Vagina (tissue), 2 donors: Measurements from ENCODE around the gene PHACTR4. TPM values are rescaled to one million over a fixed set of nuclear protein-coding genes. Genes with fewer than 3 reads are reported as not detected.
"Not testable (repeated sequence)": the region's sequence is repeated elsewhere in the genome, so short reads cannot be mapped to it uniquely, and the experiment has no call there.

Experiments used
- DNase-seq, 2 donors: peaks; one replicate each; pipeline ENCODE4 v3.0.0-alpha.2; 2017; ENCODE audit errors: extremely low spot score in 2 of 2
- H3K27ac ChIP-seq: fragments of 200-600 bp; sonication (generic); one replicate; pipeline ENCODE4 v1.5.1; 2019
- H3K27me3 ChIP-seq: fragments of 200-600 bp; sonication (generic); one replicate; pipeline ENCODE4 v1.5.1; 2019
- H3K36me3 ChIP-seq, 2 donors: fragments of 200-600 bp; sonication (generic); one replicate each; pipeline ENCODE4 v1.5.1; 2017 to 2019
- H3K4me1 ChIP-seq: fragments of 200-600 bp; sonication (generic); one replicate; pipeline ENCODE4 v1.5.1; 2019
- H3K4me3 ChIP-seq, 2 donors: fragments of 200-600 bp; sonication (generic); 1 replicate in 1 of 2; 2 replicates in 1 of 2; pipeline ENCODE4 v1.5.1; 2016 to 2019
- H3K9me3 ChIP-seq: fragments of 200-600 bp; sonication (generic); one replicate; pipeline ENCODE4 v1.5.1; 2019
- CTCF ChIP-seq, 3 experiments: fragments of 450-650 bp in 2 of 3; fragments of 200-600 bp in 1 of 3; sonication (generic) in 1 of 3; IDR thresholded peaks; one replicate each; pipeline ENCODE4 v1.5.1; 2017 to 2019; ENCODE audit warnings: antibody characterized with exemption in 3 of 3, mild to moderate bottlenecking in 2 of 3, moderate library complexity in 2 of 3
- POLR2A ChIP-seq, 2 donors: fragments of 450-650 bp; IDR thresholded peaks; one replicate each; pipeline ENCODE4 v1.6.1; 2017; ENCODE audit warnings: antibody characterized with exemption in 2 of 2, mild to moderate bottlenecking in 2 of 2, moderate library complexity in 2 of 2
- POLR2AphosphoS5 ChIP-seq, 2 donors: sonication (generic); formaldehyde crosslinking; IDR thresholded peaks; one replicate each; pipeline ENCODE4 v1.9.0; 2017; ENCODE audit warnings: antibody characterized with exemption in 2 of 2, mild to moderate bottlenecking in 2 of 2, low read depth in 1 of 2; ENCODE audit not compliant: insufficient read depth in 1 of 2
- intact Hi-C: fragments of 100-400 bp; cut with DNase I; formaldehyde crosslinking; loops from one replicate; pipeline ENCODE4 v1.15.1; 2023
- total RNA-seq: library from RNA; depleted of rRNA; stranded (reverse); fragments of >200 nt; gene quantifications from one replicate; pipeline ENCODE4 v1.2.3, GENCODE V29; 2016

Gene PHACTR4
- total RNA-seq, 1 donor from 2014 or later, result 28.7 TPM

- DNase-seq, result no peak
- no peak for TF ChIP-seq CTCF (IDR thresholded peaks at IDR 0.05)
- no peak for TF ChIP-seq POLR2A (IDR thresholded peaks at IDR 0.05)
- no peak for TF ChIP-seq POLR2AphosphoS5 (IDR thresholded peaks at IDR 0.05; ENCODE audit: insufficient read depth in 1 of 2, low read depth in 1 of 2)
- Histone ChIP-seq H3K4me1 (peaks cover 17% of the 10 kb centered on the region), H3K27ac (no peak overlapping the region), H3K27me3 (no peaks in the 10 kb centered on the region), H3K4me3 (no peak overlapping the region), H3K36me3 (peaks cover 0 to 8% of the 10 kb centered on the region in 2 donors), H3K9me3 (no peaks in the 10 kb centered on the region)
- intact Hi-C loops, result no loop called here
Measured at GRCh38 chr1:28458237-28459228, 89.0 kb downstream of the PHACTR4 start.

GRCh38 chr1:28466226-28466778 is 96.8 kb downstream of the PHACTR4 start:
- intact Hi-C loops, result no loop called here
- no peaks in the 10 kb centered on the region for H3K27me3 ChIP-seq
- H3K4me3 ChIP-seq, result no peak overlapping the region
- peaks cover 0 to 26% of the 10 kb centered on the region in 2 donors for H3K36me3 ChIP-seq
- H3K27ac ChIP-seq, result no peak overlapping the region
- TF ChIP-seq CTCF (IDR thresholded peaks at IDR 0.05), result no peak
- TF ChIP-seq POLR2AphosphoS5 (IDR thresholded peaks at IDR 0.05; ENCODE audit: insufficient read depth in 1 of 2, low read depth in 1 of 2), result no peak
- no peak for TF ChIP-seq POLR2A (IDR thresholded peaks at IDR 0.05)
- H3K9me3 ChIP-seq, result no peaks in the 10 kb centered on the region
- no peak for DNase-seq
- no peaks in the 10 kb centered on the region for H3K4me1 ChIP-seq

- TF ChIP-seq POLR2A (IDR thresholded peaks at IDR 0.05), result no peak
- no peak for TF ChIP-seq CTCF (IDR thresholded peaks at IDR 0.05)
- no peak for TF ChIP-seq POLR2AphosphoS5 (IDR thresholded peaks at IDR 0.05; ENCODE audit: insufficient read depth in 1 of 2, low read depth in 1 of 2)
- Histone ChIP-seq H3K9me3 (no peaks in the 10 kb centered on the region), H3K36me3 (peaks cover 0 to 37% of the 10 kb centered on the region in 2 donors), H3K27me3 (no peaks in the 10 kb centered on the region), H3K4me3 (no peak overlapping the region), H3K27ac (no peak overlapping the region), H3K4me1 (no peaks in the 10 kb centered on the region)
- intact Hi-C loops, result no loop called here
- no peak for DNase-seq
Measured at GRCh38 chr1:28470146-28470545, 100.6 kb downstream of the PHACTR4 start.

GRCh38 chr1:28479497-28479896 is 110.0 kb downstream of the PHACTR4 start:
- H3K27ac ChIP-seq, intact Hi-C loops, H3K4me3 ChIP-seq, H3K9me3 ChIP-seq, H3K4me1 ChIP-seq, DNase-seq, H3K27me3 ChIP-seq: not testable (repeated sequence)
- peaks cover 0 to 63% of the 10 kb centered on the region in 2 donors for H3K36me3 ChIP-seq

- no peaks in the 10 kb centered on the region for H3K9me3 ChIP-seq
- intact Hi-C loops, result no loop called here
- H3K27ac ChIP-seq, result no peak overlapping the region
- H3K4me1 ChIP-seq, result no peaks in the 10 kb centered on the region
- H3K36me3 ChIP-seq, result peaks cover 0 to 65% of the 10 kb centered on the region in 2 donors
- no peak overlapping the region for H3K4me3 ChIP-seq
- DNase-seq, result no peak
- H3K27me3 ChIP-seq, result no peaks in the 10 kb centered on the region
- TF ChIP-seq POLR2AphosphoS5 (IDR thresholded peaks at IDR 0.05; ENCODE audit: insufficient read depth in 1 of 2, low read depth in 1 of 2), result no peak
- no peak for TF ChIP-seq CTCF (IDR thresholded peaks at IDR 0.05)
- TF ChIP-seq POLR2A (IDR thresholded peaks at IDR 0.05), result no peak
Measured at GRCh38 chr1:28480308-28480707, 110.8 kb downstream of the PHACTR4 start.
